Activated naive CD4-positive, alpha-beta T cell treated with anti-CD3 and anti-CD28 coated beads, Interleukin-2, amount 50 U/mL, for 72 hours (primary cell): ENCODE data around the gene ARHGAP32. TPM values are rescaled to one million over a fixed set of nuclear protein-coding genes. Genes with fewer than 3 reads are reported as not detected.
A peak's percentile ranks its signal among the peaks of the same experiment; 100 is the strongest.
"Not testable (repeated sequence)": the region's sequence is repeated elsewhere in the genome, so short reads cannot be mapped to it uniquely, and the experiment has no call there.

Source experiments
- ATAC-seq, 2 donors: fragments of 150-1000 bp; cut with Tn5 transposase; 2 replicates each; pipeline ENCODE4 v1.10.0; 2021; ENCODE audit warnings: mild to moderate bottlenecking in 2 of 2, moderate library complexity in 2 of 2
- DNase-seq, 2 donors: peaks; one replicate each; pipeline ENCODE4 v3.0.0; 2021 to 2022; ENCODE audit warnings: low spot score in 2 of 2
- H3K27ac Mint-ChIP-seq, 2 donors: one replicate each; pipeline ENCODE4 v1.8.0; 2022; ENCODE audit warnings: mild to moderate bottlenecking in 2 of 2, mixed read lengths in 2 of 2
- H3K36me3 Mint-ChIP-seq, 2 donors: one replicate each; pipeline ENCODE4 v1.8.0; 2022; ENCODE audit warnings: mixed read lengths in 2 of 2
- H3K9me3 Mint-ChIP-seq, 2 donors: one replicate each; pipeline ENCODE4 v1.8.0; 2022; ENCODE audit warnings: mixed read lengths in 2 of 2
- total RNA-seq, 2 donors: library from RNA; stranded (reverse); gene quantifications; one replicate each; pipeline ENCODE4 v1.2.3, GENCODE V29; 2022

The ARHGAP32 gene
- total RNA-seq, 2 donors from 2014 or later: 9.7 to 13.4 TPM

GRCh38 chr11:129145276-129145675, 46.8 kb downstream of the ARHGAP32 start:
- H3K27ac Mint-ChIP-seq: no peak overlapping the region
- ATAC-seq: no peak
- peaks cover 12 to 16% of the 10 kb centered on the region in 2 donors for H3K36me3 Mint-ChIP-seq
- peaks cover 11 to 13% of the 10 kb centered on the region in 2 donors for H3K9me3 Mint-ChIP-seq
- no peak for DNase-seq

- Mint-ChIP-seq H3K36me3 (peaks cover 5% of the 10 kb centered on the region in 2 donors), H3K27ac (no peak overlapping the region), H3K9me3 (peaks cover 3 to 10% of the 10 kb centered on the region in 2 donors)
- ATAC-seq (no peak), DNase-seq (no peak)
Measured at GRCh38 chr11:129144256-129144655, 47.9 kb downstream of the ARHGAP32 start.

GRCh38 chr11:129143335-129143734, 48.8 kb downstream of the ARHGAP32 start:
- peaks cover 0 to 4% of the 10 kb centered on the region in 2 donors for H3K9me3 Mint-ChIP-seq
- H3K36me3 Mint-ChIP-seq: no peaks in the 10 kb centered on the region
- ATAC-seq: peak in 1 of 2 donors; percentile 74
- DNase-seq: no peak
- no peak overlapping the region for H3K27ac Mint-ChIP-seq

GRCh38 chr11:129141748-129142523, 50.2 kb downstream of the ARHGAP32 start:
- no peak for DNase-seq
- Mint-ChIP-seq H3K36me3 (no peaks in the 10 kb centered on the region), H3K9me3 (peaks cover 0 to 4% of the 10 kb centered on the region in 2 donors), H3K27ac (no peak overlapping the region)
- ATAC-seq: no peak

GRCh38 chr11:129131316-129131715, 60.8 kb downstream of the ARHGAP32 start:
- Mint-ChIP-seq H3K27ac (no peak overlapping the region), H3K36me3 (no peaks in the 10 kb centered on the region), H3K9me3 (no peaks in the 10 kb centered on the region)
- no peak for DNase-seq
- no peak for ATAC-seq

GRCh38 chr11:129128881-129129620, 63.1 kb downstream of the ARHGAP32 start:
- not testable (repeated sequence) for H3K9me3 Mint-ChIP-seq, ATAC-seq, H3K27ac Mint-ChIP-seq, DNase-seq, H3K36me3 Mint-ChIP-seq

GRCh38 chr11:129119036-129119435, 73.1 kb downstream of the ARHGAP32 start:
- no peak overlapping the region for H3K27ac Mint-ChIP-seq
- H3K9me3 Mint-ChIP-seq: no peaks in the 10 kb centered on the region
- no peaks in the 10 kb centered on the region for H3K36me3 Mint-ChIP-seq
- no peak for ATAC-seq
- no peak for DNase-seq

GRCh38 chr11:129117595-129118350, 74.4 kb downstream of the ARHGAP32 start:
- Mint-ChIP-seq H3K9me3 (no peaks in the 10 kb centered on the region), H3K36me3 (no peaks in the 10 kb centered on the region), H3K27ac (no peak overlapping the region)
- peak in 1 of 2 donors; percentile 40 for DNase-seq
- ATAC-seq: peak in 1 of 2 donors; percentile 46

GRCh38 chr11:129115652-129116586, 76.2 kb downstream of the ARHGAP32 start:
- peak overlapping the region in 1 of 2 donors; percentile 1 for H3K27ac Mint-ChIP-seq
- H3K9me3 Mint-ChIP-seq: no peaks in the 10 kb centered on the region
- peak; percentile 47 to 98 for ATAC-seq
- peak in 1 of 2 donors; percentile 4 for DNase-seq
- H3K36me3 Mint-ChIP-seq: no peaks in the 10 kb centered on the region

- DNase-seq: no peak
- Mint-ChIP-seq H3K27ac (no peak overlapping the region), H3K36me3 (peaks cover 4 to 14% of the 10 kb centered on the region in 2 donors), H3K9me3 (peaks cover 4 to 20% of the 10 kb centered on the region in 2 donors)
- no peak for ATAC-seq
Measured at GRCh38 chr11:129109701-129110100, 82.4 kb downstream of the ARHGAP32 start.

GRCh38 chr11:129106788-129107187, 85.3 kb downstream of the ARHGAP32 start:
- DNase-seq (no peak), ATAC-seq (no peak)
- Mint-ChIP-seq H3K9me3 (peaks cover 9 to 24% of the 10 kb centered on the region in 2 donors), H3K36me3 (peaks cover 10 to 22% of the 10 kb centered on the region in 2 donors), H3K27ac (no peak overlapping the region)

- no peak for ATAC-seq
- Mint-ChIP-seq H3K9me3 (peaks cover 20 to 40% of the 10 kb centered on the region in 2 donors), H3K36me3 (peaks cover 22 to 48% of the 10 kb centered on the region in 2 donors), H3K27ac (no peak overlapping the region)
- DNase-seq: no peak
Measured at GRCh38 chr11:129102756-129103155, 89.4 kb downstream of the ARHGAP32 start.

GRCh38 chr11:129102225-129102624, 89.9 kb downstream of the ARHGAP32 start:
- Mint-ChIP-seq H3K36me3 (peaks cover 27 to 54% of the 10 kb centered on the region in 2 donors), H3K9me3 (peaks cover 24 to 46% of the 10 kb centered on the region in 2 donors), H3K27ac (no peak overlapping the region)
- DNase-seq (no peak), ATAC-seq (no peak)

- Mint-ChIP-seq H3K36me3 (peaks cover 6 to 15% of the 10 kb centered on the region in 2 donors), H3K9me3 (peaks cover 13 to 14% of the 10 kb centered on the region in 2 donors), H3K27ac (no peak overlapping the region)
- ATAC-seq (no peak), DNase-seq (no peak)
Measured at GRCh38 chr11:129093283-129093682, 98.8 kb downstream of the ARHGAP32 start.

- H3K27ac Mint-ChIP-seq: no peak overlapping the region
- no peak for ATAC-seq
- no peak for DNase-seq
- peaks cover 0 to 3% of the 10 kb centered on the region in 2 donors for H3K9me3 Mint-ChIP-seq
- H3K36me3 Mint-ChIP-seq: no peaks in the 10 kb centered on the region
Measured at GRCh38 chr11:129090056-129090455, 102.1 kb downstream of the ARHGAP32 start.

GRCh38 chr11:129089279-129089678, 102.8 kb downstream of the ARHGAP32 start:
- ATAC-seq: no peak

More at GRCh38 chr11:129089279-129089678, 102.8 kb downstream of the ARHGAP32 start:
- no peak for DNase-seq
- H3K9me3 Mint-ChIP-seq: peaks cover 3 to 5% of the 10 kb centered on the region in 2 donors
- H3K27ac Mint-ChIP-seq: no peak overlapping the region
- peaks cover 2 to 5% of the 10 kb centered on the region in 2 donors for H3K36me3 Mint-ChIP-seq
